RPMI8226 (cell line): ENCODE data around the gene HTATIP2.
A peak's percentile ranks its signal among the peaks of the same experiment; 100 is the strongest.
"Not testable (repeated sequence)": the region's sequence is repeated elsewhere in the genome, so short reads cannot be mapped to it uniquely, and the experiment has no call there.

Source experiments
- DNase-seq: peaks from one replicate; pipeline ENCODE4 v3.0.0-alpha.2; 2015

HTATIP2 gene

GRCh38 chr11:20363500-20364340 is at the start of gene HTATIP2:
HTATIP2 (plus strand) TSS chr11:20363714; CDS start chr11:20364238, 524 bp downstream.
- peak; percentile 73 for DNase-seq

- DNase-seq: no peak
These were observed 47.7 kb upstream of the HTATIP2 start for GRCh38 chr11:20315800-20316199.

- no peak for DNase-seq
These were observed 42.3 kb upstream of the HTATIP2 start for GRCh38 chr11:20321177-20321576.

- no peak for DNase-seq
These were observed 36.1 kb upstream of the HTATIP2 start for GRCh38 chr11:20327377-20327935.

- no peak for DNase-seq
These were observed 27.5 kb upstream of the HTATIP2 start for GRCh38 chr11:20336056-20336455.

- peak; percentile 41 for DNase-seq
These were observed 25.9 kb upstream of the HTATIP2 start for GRCh38 chr11:20337526-20338154.

- no peak for DNase-seq
These were observed 21.0 kb upstream of the HTATIP2 start for GRCh38 chr11:20342347-20343141.

GRCh38 chr11:20351136-20351535 is 12.4 kb upstream of the HTATIP2 start:
- no peak for DNase-seq

- DNase-seq: no peak
These were observed 11.7 kb upstream of the HTATIP2 start for GRCh38 chr11:20351751-20352262.

GRCh38 chr11:20353829-20354434 is 9.6 kb upstream of the HTATIP2 start:
- DNase-seq: peak; percentile 37

- DNase-seq: peak; percentile 60
These were observed 8.0 kb upstream of the HTATIP2 start for GRCh38 chr11:20355221-20356219.

GRCh38 chr11:20357150-20357549 is 6.4 kb upstream of the HTATIP2 start:
- no peak for DNase-seq

GRCh38 chr11:20360650-20361049 is 2.9 kb upstream of the HTATIP2 start:
- DNase-seq: peak; percentile 42

- no peak for DNase-seq
These were observed 1.0 kb upstream of the HTATIP2 start for GRCh38 chr11:20362481-20362880.

- no peak for DNase-seq
These were observed 390 bp upstream of the HTATIP2 start for GRCh38 chr11:20363149-20363499.

GRCh38 chr11:20364341-20364792 is 853 bp downstream of the HTATIP2 start:
- peak; percentile 72 for DNase-seq

GRCh38 chr11:20365465-20365864 is 2.0 kb downstream of the HTATIP2 start:
- DNase-seq: not testable (repeated sequence)

- DNase-seq: no peak
These were observed 3.9 kb downstream of the HTATIP2 start for GRCh38 chr11:20367313-20367948.

- DNase-seq: peak; percentile 74
These were observed 4.9 kb downstream of the HTATIP2 start for GRCh38 chr11:20368438-20368837.

GRCh38 chr11:20369826-20370225 is 6.3 kb downstream of the HTATIP2 start:
- no peak for DNase-seq
